GM12878 (cell line): ENCODE measurements around the gene RNF175. TPM values are rescaled to one million over a fixed set of nuclear protein-coding genes. Genes with fewer than 3 reads are reported as not detected.

Experiments used
- ATAC-seq: fragments of 200-7000 bp; cut with Tn5 transposase; 3 replicates; pipeline ENCODE4 v1.9.1; 2020; ENCODE audit warnings: mild to moderate bottlenecking, moderate library complexity
- BruUV-seq: library from RNA; stranded (reverse); fragments of 400-500 nt; replicated peaks from 2 replicates; lab custom pipeline; 2021; lab: Mats Ljungman, UMichigan
- CTCF ChIA-PET: fragments of 300-600 bp; sonication (Branson Sonifier 250); formaldehyde crosslinking; extraction: SDS; loops from one replicate; lab custom pipeline; 2021; ENCODE audit warnings: inconsistent platforms; lab: Yijun Ruan, JAX
- POLR2A ChIA-PET: fragments of 350-600 bp; formaldehyde crosslinking; extraction: SDS; loops from one replicate; lab custom pipeline; 2021; ENCODE audit warnings: inconsistent platforms; lab: Charles Lee
- RAD21 ChIA-PET: fragments of 300-600 bp; sonication (Branson Sonifier 250); formaldehyde crosslinking; loops from one replicate; lab custom pipeline; 2023; ENCODE audit warnings: antibody characterized with exemption; ENCODE audit not compliant: unreplicated experiment; lab: Charles Lee
- SMC1A ChIA-PET: fragments of 300-600 bp; sonication (Branson Sonifier 250); formaldehyde crosslinking; loops from one replicate; lab custom pipeline; 2023; ENCODE audit not compliant: unreplicated experiment, uncharacterized antibody; lab: Charles Lee
- DNase-seq: peaks from one replicate; pipeline ENCODE4 v3.0.0-alpha.2; 2011; ENCODE audit warnings: low read depth, low spot score
- FAIRE-seq: peaks from 3 replicates; lab custom pipeline; 2011; peaks lifted over from hg19 to GRCh38; lab: Jason Lieb, UNC
- H2AFZ ChIP-seq: 2 replicates; pipeline ENCODE4 v1.6.0; 2011; ENCODE audit warnings: low read depth, low read length, control low read depth; ENCODE audit not compliant: control insufficient read depth
- H3K27ac ChIP-seq: 2 replicates; pipeline ENCODE4 v1.5.1; 2011; ENCODE audit warnings: control low read depth; ENCODE audit not compliant: control insufficient read depth, insufficient read depth
- H3K27me3 ChIP-seq, 2 experiments: replicated peaks in 1 of 2; 2 replicates each; pipeline versions ENCODE4 v1.6.0 to v1.6.1; 2011; ENCODE audit warnings: low read length in 1 of 2; ENCODE audit not compliant: control insufficient read depth in 2 of 2, insufficient read depth in 2 of 2
- H3K36me3 ChIP-seq, 2 experiments: 2 replicates each; pipeline ENCODE4 v1.5.1; 2011; ENCODE audit warnings: low read length in 1 of 2; ENCODE audit not compliant: control insufficient read depth in 2 of 2, insufficient read depth in 2 of 2
- H3K4me1 ChIP-seq: 2 replicates; pipeline ENCODE4 v1.6.1; 2011; ENCODE audit warnings: mild to moderate bottlenecking, low read length, moderate library complexity, mixed read lengths; ENCODE audit not compliant: control insufficient read depth, insufficient read depth
- H3K4me2 ChIP-seq: 2 replicates; pipeline ENCODE4 v1.6.0; 2011; ENCODE audit warnings: control low read depth; ENCODE audit not compliant: control insufficient read depth, insufficient read depth
- H3K4me3 ChIP-seq: fragments of 200-600 bp; sonication (generic); 2 replicates; pipeline ENCODE4 v1.5.1; 2016
- H3K79me2 ChIP-seq: 2 replicates; pipeline ENCODE4 v1.6.0; 2011; ENCODE audit warnings: low read length; ENCODE audit not compliant: control insufficient read depth, insufficient read depth
- H3K9ac ChIP-seq: 2 replicates; pipeline ENCODE4 v1.8.0; 2011; ENCODE audit warnings: low read length, control low read depth, mixed read lengths; ENCODE audit not compliant: control insufficient read depth, insufficient read depth
- H3K9me3 ChIP-seq: replicated peaks from 3 replicates; pipeline ENCODE4 v1.5.1; 2011; ENCODE audit warnings: mild to moderate bottlenecking, low read length; ENCODE audit not compliant: control insufficient read depth, insufficient read depth
- H4K20me1 ChIP-seq: 2 replicates; pipeline ENCODE4 v1.6.0; 2011; ENCODE audit not compliant: control insufficient read depth, insufficient read depth
- MYB ChIP-seq: fragments of 150-350 bp; IDR thresholded peaks from 2 replicates; pipeline ENCODE4 v1.6.1; 2014; ENCODE audit warnings: mild to moderate bottlenecking, low read depth, low read length, borderline replicate concordance
- NR2C2 ChIP-seq: IDR thresholded peaks from 2 replicates; pipeline ENCODE4 v1.6.1; 2011; ENCODE audit warnings: borderline replicate concordance, low read depth; ENCODE audit not compliant: control insufficient read depth, insufficient read length
- TCF7 ChIP-seq: IDR thresholded peaks from 2 replicates; pipeline ENCODE4 v1.6.1; 2014; ENCODE audit warnings: antibody characterized with exemption, borderline replicate concordance
- USF2 ChIP-seq: IDR thresholded peaks from 2 replicates; pipeline ENCODE4 v1.6.1; 2011; ENCODE audit warnings: low read depth, low read length, improper control_type of control experiment, borderline replicate concordance
- WGBS: methylation state at CpG from one replicate; pipeline ENCODE4 v1.1.6; 2016; ENCODE audit warnings: low lambda C conversion rate; ENCODE audit not compliant: insufficient replicate concordance, insufficient coverage; ENCODE audit errors: missing lambda C conversion rate; 5-methylcytosine and 5-hydroxymethylcytosine counted together
- in situ Hi-C: fragments of 300-500 bp; cut with MboI; formaldehyde crosslinking; loops from 9 replicates; pipeline ENCODE4 v1.14.3; 2018; ENCODE audit warnings: mixed read lengths
- intact Hi-C: fragments of 100-400 bp; cut with micrococcal nuclease; formaldehyde crosslinking; loops from one replicate; pipeline ENCODE4 v1.14.2; 2022; ENCODE audit not compliant: unreplicated experiment
- polyA plus RNA-seq, 11 experiments: library from polyadenylated mRNA; depleted of rRNA in 4 of 11; unstranded in 6 of 11; stranded (reverse) in 5 of 11; fragments of >200 nt; fragmentation: Nextera tagmentation in 4 of 11; fragmentation: Illumina TruSeq in 1 of 11; extraction: Ambion mirVana in 4 of 11; extraction: Trizol in 1 of 11; gene quantifications; 1 replicate in 1 of 11; 2 replicates in 10 of 11; pipeline versions ENCODE4 v1.2.1 to v1.2.3, GENCODE V29; 2011 to 2016; ENCODE audit warnings: inconsistent platforms in 2 of 11, missing spikeins in 2 of 11, low read depth in 1 of 11
- total RNA-seq, 4 experiments: library from RNA; depleted of rRNA in 3 of 4; stranded (reverse); fragments of >200 nt in 3 of 4; fragmentation: Illumina TruSeq in 1 of 4; extraction: Trizol in 1 of 4; gene quantifications; 2 replicates each; pipeline versions ENCODE4 v1.2.1 to v1.2.3, GENCODE V29; 2013 to 2021

The RNF175 gene
- total and polyA plus RNA-seq, 10 of the 15 experiments (the other 5 are each of a cell fraction or from before 2014, with no cell fraction given): not detected

GRCh38 chr4:153724606-153725005 lies 35.2 kb downstream of the RNF175 start (continued):
- no peak for TF ChIP-seq TCF7
- no peak for TF ChIP-seq USF2

- ChIA-PET SMC1A (interaction anchor here (1.3 kb wide), 1 partner anchor 11 kb away, joined by 3 read pairs; no protein-coding TSS in a partner anchor), RAD21 (no interaction called here), CTCF (no interaction called here), POLR2A (no interaction called here)
- H2AFZ ChIP-seq: no peak overlapping the region
- DNase-seq: no peak
- no peak overlapping the region for H3K4me2 ChIP-seq
- no peaks in the 10 kb centered on the region for H4K20me1 ChIP-seq
- peaks cover 0 to 2% of the 10 kb centered on the region in 2 experiments; a peak in 1 of 4 replicates for H3K27me3 ChIP-seq
- intact Hi-C loops: no loop called here
- in situ Hi-C loops: no loop called here
- ATAC-seq: no peak
- no peaks in the 10 kb centered on the region for H3K79me2 ChIP-seq
- no peaks in the 10 kb centered on the region for H3K4me1 ChIP-seq
- TF ChIP-seq MYB (no peak), NR2C2 (no peak)
- H3K9ac ChIP-seq: no peak overlapping the region
- no peaks in the 10 kb centered on the region for H3K36me3 ChIP-seq
- H3K4me3 ChIP-seq: no peak overlapping the region
- no peak for FAIRE-seq
- WGBS: 8% methylated on average over 1 of the region's 1 CpG
- no peaks in the 10 kb centered on the region for H3K9me3 ChIP-seq
- BruUV-seq: no TSS peak
- no peak overlapping the region for H3K27ac ChIP-seq
Observed at GRCh38 chr4:153722036-153722435, 37.8 kb downstream of the RNF175 start.
